CD14-positive monocyte (primary cell): Measurements from ENCODE around the gene PHYHIPL. TPM values are rescaled to one million over a fixed set of nuclear protein-coding genes. Genes with fewer than 3 reads are reported as not detected.

Source experiments
- DNase-seq, 3 donors: peaks; one replicate each; pipeline ENCODE4 v3.0.0-alpha.2; 2011 to 2022
- H2AFZ ChIP-seq: 2 replicates; pipeline ENCODE4 v1.6.0; 2012; ENCODE audit warnings: mild to moderate bottlenecking, low read depth, low read length, inconsistent platforms; ENCODE audit not compliant: insufficient read depth, poor library complexity, severe bottlenecking
- H3K27ac ChIP-seq, 2 donors: 1 replicate in 1 of 2; 2 replicates in 1 of 2; pipeline ENCODE4 v1.5.1; 2012 to 2013; ENCODE audit warnings: low read length in 2 of 2, control low read depth in 1 of 2, inconsistent platforms in 1 of 2, low read depth in 1 of 2, mild to moderate bottlenecking in 1 of 2
- H3K27me3 ChIP-seq, 2 donors: one replicate each; pipeline versions ENCODE4 v1.6.0 to v1.6.1; 2011 to 2013; ENCODE audit warnings: low read length in 2 of 2; ENCODE audit not compliant: control insufficient read depth in 2 of 2, insufficient read depth in 2 of 2
- H3K36me3 ChIP-seq, 2 donors: replicated peaks in 1 of 2; 1 replicate in 1 of 2; 2 replicates in 1 of 2; pipeline versions ENCODE4 v1.5.1 to v1.6.1; 2012 to 2013; ENCODE audit warnings: low read length in 2 of 2, control low read depth in 1 of 2, inconsistent platforms in 1 of 2, mild to moderate bottlenecking in 1 of 2; ENCODE audit not compliant: insufficient read depth in 2 of 2, control insufficient read depth in 1 of 2
- H3K4me1 ChIP-seq, 2 donors: 1 replicate in 1 of 2; 2 replicates in 1 of 2; pipeline versions ENCODE4 v1.5.1 to v1.6.1; 2012 to 2013; ENCODE audit warnings: low read length in 2 of 2, control low read depth in 1 of 2, inconsistent platforms in 1 of 2, mild to moderate bottlenecking in 1 of 2, moderate library complexity in 1 of 2; ENCODE audit not compliant: insufficient read depth in 2 of 2, control insufficient read depth in 1 of 2
- H3K4me2 ChIP-seq: replicated peaks from 2 replicates; pipeline ENCODE3; 2012; ENCODE audit warnings: low read length, moderate library complexity, mild to moderate bottlenecking; ENCODE audit not compliant: poor library complexity, severe bottlenecking; ENCODE audit errors: extremely low read depth
- H3K4me3 ChIP-seq, 3 experiments: fragments of 200-600 bp in 1 of 3; sonication (generic) in 1 of 3; replicated peaks in 1 of 3; 1 replicate in 2 of 3; 2 replicates in 1 of 3; pipeline ENCODE4 v1.5.1; 2011 to 2013; ENCODE audit warnings: low read length in 3 of 3, mild to moderate bottlenecking in 3 of 3, control low read depth in 2 of 3, low read depth in 2 of 3, inconsistent platforms in 1 of 3, moderate library complexity in 1 of 3
- H3K79me2 ChIP-seq: 2 replicates; pipeline ENCODE4 v1.6.0; 2012; ENCODE audit warnings: mild to moderate bottlenecking, control low read depth, inconsistent platforms, low read length, moderate library complexity; ENCODE audit not compliant: insufficient read depth
- H3K9ac ChIP-seq: 2 replicates; pipeline ENCODE4 v1.6.0; 2017; ENCODE audit warnings: low read length, mild to moderate bottlenecking; ENCODE audit not compliant: insufficient read depth, poor library complexity, severe bottlenecking
- H3K9me3 ChIP-seq, 2 donors: replicated peaks in 1 of 2; 1 replicate in 1 of 2; 2 replicates in 1 of 2; pipeline versions ENCODE4 v1.5.1 to v1.6.1; 2012 to 2013; ENCODE audit warnings: low read length in 2 of 2, control low read depth in 1 of 2; ENCODE audit not compliant: control insufficient read depth in 1 of 2, insufficient read depth in 1 of 2
- H4K20me1 ChIP-seq: 2 replicates; pipeline ENCODE4 v1.6.0; 2012; ENCODE audit warnings: mild to moderate bottlenecking, low read length, control low read depth, moderate library complexity; ENCODE audit not compliant: insufficient read depth
- H3K27ac Mint-ChIP-seq, 7 donors: one replicate each; pipeline ENCODE4 v1.8.0; 2020; ENCODE audit warnings: mild to moderate bottlenecking in 7 of 7, mixed read lengths in 7 of 7, moderate library complexity in 6 of 7, inconsistent platforms in 2 of 7
- H3K27me3 Mint-ChIP-seq, 3 donors: one replicate each; pipeline ENCODE4 v1.8.0; 2021 to 2022; ENCODE audit warnings: low read depth in 3 of 3, mild to moderate bottlenecking in 3 of 3, mixed read lengths in 3 of 3, moderate library complexity in 3 of 3, inconsistent platforms in 1 of 3
- H3K36me3 Mint-ChIP-seq, 2 donors: one replicate each; pipeline ENCODE4 v1.8.0; 2020; ENCODE audit warnings: mixed read lengths in 2 of 2, inconsistent platforms in 1 of 2, mild to moderate bottlenecking in 1 of 2
- H3K4me1 Mint-ChIP-seq: one replicate; pipeline ENCODE4 v1.8.0; 2020; ENCODE audit warnings: mild to moderate bottlenecking, mixed read lengths
- H3K4me3 Mint-ChIP-seq, 2 donors: one replicate each; pipeline ENCODE4 v1.8.0; 2020; ENCODE audit warnings: mild to moderate bottlenecking in 2 of 2, mixed read lengths in 2 of 2, moderate library complexity in 1 of 2
- H3K9me3 Mint-ChIP-seq, 7 donors: one replicate each; pipeline ENCODE4 v1.8.0; 2020 to 2022; ENCODE audit warnings: mixed read lengths in 7 of 7, mild to moderate bottlenecking in 6 of 7, moderate library complexity in 6 of 7, inconsistent platforms in 2 of 7
- WGBS: methylation state at CpG from one replicate; pipeline ENCODE4 v1.1.5; 2013; ENCODE audit warnings: missing lambda C conversion rate; ENCODE audit not compliant: insufficient coverage; 5-methylcytosine and 5-hydroxymethylcytosine counted together
- intact Hi-C, 2 donors: fragments of 100-400 bp; cut with micrococcal nuclease; formaldehyde crosslinking; loops; one replicate each; pipeline versions ENCODE4 v1.15.0 to v1.15.1; 2023
- polyA plus RNA-seq, 3 donors: library from polyadenylated mRNA; depleted of rRNA in 1 of 3; unstranded in 2 of 3; stranded (reverse) in 1 of 3; fragments of 300-500 nt in 2 of 3; fragments of >200 nt in 1 of 3; fragmentation: Illumina TruSeq in 2 of 3; gene quantifications; 1 replicate in 2 of 3; 2 replicates in 1 of 3; pipeline ENCODE4 v1.2.3, GENCODE V29; 2012 to 2021
- TF ChIP-seq, protein P1 (sequence below): fragments of 200-600 bp; IDR thresholded peaks from one replicate; pipeline ENCODE4 v1.8.0; 2022; ENCODE audit warnings: antibody characterized with exemption, mild to moderate bottlenecking

The PHYHIPL gene
- polyA plus RNA-seq, 3 donors, result not detected

DNA sequence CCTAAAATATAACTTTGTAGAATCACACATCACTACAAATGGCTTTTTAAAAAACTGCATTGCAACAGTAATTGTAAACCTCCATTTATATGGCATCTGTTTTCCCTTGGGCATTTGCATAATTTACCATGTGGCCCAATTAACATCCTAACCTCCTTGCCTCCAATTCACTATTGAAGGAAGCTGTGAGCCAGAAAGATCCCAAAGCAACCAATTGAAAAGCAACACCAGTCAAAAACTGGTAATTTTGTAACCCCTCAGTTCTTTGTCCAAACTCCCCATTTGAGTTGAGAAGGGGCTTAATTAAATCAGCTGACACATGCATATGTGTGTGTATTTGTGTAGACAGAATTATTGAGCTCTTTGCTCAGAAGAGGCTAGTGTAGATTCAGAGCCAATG, 95.6 kb downstream of the PHYHIPL start:
- H3K27ac Mint-ChIP-seq, result no peak overlapping the region
- no peak overlapping the region for H3K4me2 ChIP-seq
- H3K36me3 ChIP-seq, result no peaks in the 10 kb centered on the region
- no peaks in the 10 kb centered on the region for H3K4me1 Mint-ChIP-seq
- peaks cover 0 to 3% (median 2%) of the 10 kb centered on the region in 7 donors for H3K9me3 Mint-ChIP-seq
- H3K9ac ChIP-seq, result no peak overlapping the region
- H3K9me3 ChIP-seq, result no peaks in the 10 kb centered on the region
- H4K20me1 ChIP-seq, result no peaks in the 10 kb centered on the region
- H3K79me2 ChIP-seq, result no peaks in the 10 kb centered on the region
- no peaks in the 10 kb centered on the region for H3K36me3 Mint-ChIP-seq
- TF ChIP-seq, protein P1, sequence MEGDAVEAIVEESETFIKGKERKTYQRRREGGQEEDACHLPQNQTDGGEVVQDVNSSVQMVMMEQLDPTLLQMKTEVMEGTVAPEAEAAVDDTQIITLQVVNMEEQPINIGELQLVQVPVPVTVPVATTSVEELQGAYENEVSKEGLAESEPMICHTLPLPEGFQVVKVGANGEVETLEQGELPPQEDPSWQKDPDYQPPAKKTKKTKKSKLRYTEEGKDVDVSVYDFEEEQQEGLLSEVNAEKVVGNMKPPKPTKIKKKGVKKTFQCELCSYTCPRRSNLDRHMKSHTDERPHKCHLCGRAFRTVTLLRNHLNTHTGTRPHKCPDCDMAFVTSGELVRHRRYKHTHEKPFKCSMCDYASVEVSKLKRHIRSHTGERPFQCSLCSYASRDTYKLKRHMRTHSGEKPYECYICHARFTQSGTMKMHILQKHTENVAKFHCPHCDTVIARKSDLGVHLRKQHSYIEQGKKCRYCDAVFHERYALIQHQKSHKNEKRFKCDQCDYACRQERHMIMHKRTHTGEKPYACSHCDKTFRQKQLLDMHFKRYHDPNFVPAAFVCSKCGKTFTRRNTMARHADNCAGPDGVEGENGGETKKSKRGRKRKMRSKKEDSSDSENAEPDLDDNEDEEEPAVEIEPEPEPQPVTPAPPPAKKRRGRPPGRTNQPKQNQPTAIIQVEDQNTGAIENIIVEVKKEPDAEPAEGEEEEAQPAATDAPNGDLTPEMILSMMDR, result no peak
- H2AFZ ChIP-seq, result no peak overlapping the region
- H3K27ac ChIP-seq, result no peak overlapping the region
- no peak for DNase-seq
- intact Hi-C loops, result no loop called here
- H3K27me3 Mint-ChIP-seq, result peaks cover 0 to 3% (median 2%) of the 10 kb centered on the region in 3 donors
- no peak overlapping the region for H3K4me3 ChIP-seq
- H3K4me1 ChIP-seq, result no peaks in the 10 kb centered on the region
- H3K27me3 ChIP-seq, result no peaks in the 10 kb centered on the region
- H3K4me3 Mint-ChIP-seq, result no peak overlapping the region

- TF ChIP-seq, protein P1, result no peak
- no peak overlapping the region for H3K4me2 ChIP-seq
- H3K9me3 Mint-ChIP-seq, result peaks cover 0 to 3% (median 1%) of the 10 kb centered on the region in 7 donors
- H4K20me1 ChIP-seq, result no peaks in the 10 kb centered on the region
- H3K9ac ChIP-seq, result no peak overlapping the region
- no peak overlapping the region for H3K4me3 Mint-ChIP-seq
- H2AFZ ChIP-seq, result no peak overlapping the region
- H3K4me1 Mint-ChIP-seq, result no peaks in the 10 kb centered on the region
- peaks cover 0 to 2% (median 2%) of the 10 kb centered on the region in 3 donors for H3K27me3 Mint-ChIP-seq
- H3K4me3 ChIP-seq, result no peak overlapping the region
- H3K27ac ChIP-seq, result no peak overlapping the region
- H3K36me3 ChIP-seq, result no peaks in the 10 kb centered on the region
- no peak for DNase-seq
- no peaks in the 10 kb centered on the region for H3K9me3 ChIP-seq
- H3K27ac Mint-ChIP-seq, result no peak overlapping the region
- WGBS, result no CpG with 5 or more reads among the region's 1 CpG
- intact Hi-C loops, result no loop called here
- no peaks in the 10 kb centered on the region for H3K79me2 ChIP-seq
- H3K4me1 ChIP-seq, result no peaks in the 10 kb centered on the region
- no peaks in the 10 kb centered on the region for H3K36me3 Mint-ChIP-seq
- no peaks in the 10 kb centered on the region for H3K27me3 ChIP-seq
Measured at GRCh38 chr10:59273445-59273844, 97.0 kb downstream of the PHYHIPL start.
